Activated CD4-positive, alpha-beta T cell treated with anti-CD3 and anti-CD28 coated beads for 4 hours (primary cell): ENCODE measurements around the gene AVP.
"Not testable (repeated sequence)": the region's sequence is repeated elsewhere in the genome, so short reads cannot be mapped to it uniquely, and the experiment has no call there.

Source experiments
- DNase-seq, 2 donors: peaks; one replicate each; pipeline ENCODE4 v3.0.0-alpha.2; 2020

The AVP gene

GRCh38 chr20:3084283-3084985, at the start of gene AVP:
Gene AVP, minus strand, starts transcription at chr20:3084724. Its CDS starts 50 bp downstream, at chr20:3084674.
- DNase-seq = no peak

GRCh38 chr20:3134151-3134550, 49.6 kb upstream of the AVP start:
- no peak for DNase-seq

- DNase-seq = no peak
Measured at GRCh38 chr20:3133155-3133554, 48.6 kb upstream of the AVP start.

- DNase-seq = no peak
Measured at GRCh38 chr20:3130051-3130600, 45.6 kb upstream of the AVP start.

- no peak for DNase-seq
Measured at GRCh38 chr20:3129094-3129493, 44.6 kb upstream of the AVP start.

GRCh38 chr20:3128275-3128984, 43.9 kb upstream of the AVP start:
- DNase-seq = no peak

GRCh38 chr20:3126527-3126859, 42.0 kb upstream of the AVP start:
- no peak for DNase-seq

- DNase-seq = not testable (repeated sequence)
Measured at GRCh38 chr20:3125776-3126526, 41.4 kb upstream of the AVP start.

GRCh38 chr20:3124773-3125560, 40.4 kb upstream of the AVP start:
- DNase-seq = not testable (repeated sequence)

GRCh38 chr20:3124163-3124562, 39.6 kb upstream of the AVP start:
- DNase-seq = not testable (repeated sequence)

- DNase-seq = no peak
Measured at GRCh38 chr20:3123542-3123941, 39.0 kb upstream of the AVP start.

GRCh38 chr20:3121955-3122610, 37.6 kb upstream of the AVP start:
- no peak for DNase-seq

- DNase-seq = peak in 1 of 2 donors; percentile 12
Measured at GRCh38 chr20:3121271-3121911, 36.9 kb upstream of the AVP start.

- no peak for DNase-seq
Measured at GRCh38 chr20:3119044-3119443, 34.5 kb upstream of the AVP start.

GRCh38 chr20:3117839-3118379, 33.4 kb upstream of the AVP start:
- DNase-seq = peak; percentile 45 to 46

- no peak for DNase-seq
Measured at GRCh38 chr20:3116341-3116740, 31.8 kb upstream of the AVP start.

- no peak for DNase-seq
Measured at GRCh38 chr20:3115190-3116107, 30.9 kb upstream of the AVP start.

GRCh38 chr20:3111995-3112394, 27.5 kb upstream of the AVP start:
- no peak for DNase-seq

GRCh38 chr20:3111507-3111906, 27.0 kb upstream of the AVP start:
- DNase-seq = no peak
